HG03442 (cell line): ENCODE results near the gene ACAA2.

Experiments used
- ATAC-seq: cut with Tn5 transposase; IDR thresholded peaks from one replicate; pipeline ENCODE4 v1.9.1; 2021; ENCODE audit warnings: mild to moderate bottlenecking, moderate library complexity; ENCODE audit not compliant: unreplicated experiment

ACAA2 gene

DNA sequence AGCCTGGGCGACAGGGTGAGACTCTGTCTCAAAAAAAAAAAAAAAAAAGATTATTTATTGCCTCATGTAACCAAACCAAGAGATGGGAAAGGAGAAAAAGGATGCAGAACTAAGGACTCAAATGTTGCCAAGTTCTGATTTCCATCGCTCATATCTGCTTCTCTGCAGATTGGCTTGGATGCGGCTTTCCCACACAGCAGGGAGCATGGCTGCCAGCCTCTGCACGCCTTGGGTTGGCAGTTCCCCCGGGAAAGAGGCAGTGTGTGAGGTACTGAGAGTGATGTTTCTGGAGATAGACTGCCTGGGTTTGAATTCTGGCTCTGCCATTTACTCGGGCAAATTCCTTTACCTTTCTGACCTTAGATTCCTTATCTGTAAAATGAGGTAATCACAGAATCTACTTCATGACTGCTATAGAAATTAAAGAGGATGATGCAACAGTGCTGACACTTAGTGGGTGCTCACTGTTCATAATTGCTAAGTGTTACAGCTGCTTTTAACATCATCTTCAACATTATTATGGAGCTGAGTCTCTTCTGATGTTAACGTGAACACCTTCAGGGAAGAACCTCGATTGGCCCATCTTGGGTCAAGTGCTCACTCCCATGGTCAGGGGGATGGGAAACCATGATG lies 68.8 kb downstream of the ACAA2 start:
- ATAC-seq = no peak

- ATAC-seq = no peak
Measured at GRCh38 chr18:49743117-49743567, 70.2 kb downstream of the ACAA2 start.

DNA sequence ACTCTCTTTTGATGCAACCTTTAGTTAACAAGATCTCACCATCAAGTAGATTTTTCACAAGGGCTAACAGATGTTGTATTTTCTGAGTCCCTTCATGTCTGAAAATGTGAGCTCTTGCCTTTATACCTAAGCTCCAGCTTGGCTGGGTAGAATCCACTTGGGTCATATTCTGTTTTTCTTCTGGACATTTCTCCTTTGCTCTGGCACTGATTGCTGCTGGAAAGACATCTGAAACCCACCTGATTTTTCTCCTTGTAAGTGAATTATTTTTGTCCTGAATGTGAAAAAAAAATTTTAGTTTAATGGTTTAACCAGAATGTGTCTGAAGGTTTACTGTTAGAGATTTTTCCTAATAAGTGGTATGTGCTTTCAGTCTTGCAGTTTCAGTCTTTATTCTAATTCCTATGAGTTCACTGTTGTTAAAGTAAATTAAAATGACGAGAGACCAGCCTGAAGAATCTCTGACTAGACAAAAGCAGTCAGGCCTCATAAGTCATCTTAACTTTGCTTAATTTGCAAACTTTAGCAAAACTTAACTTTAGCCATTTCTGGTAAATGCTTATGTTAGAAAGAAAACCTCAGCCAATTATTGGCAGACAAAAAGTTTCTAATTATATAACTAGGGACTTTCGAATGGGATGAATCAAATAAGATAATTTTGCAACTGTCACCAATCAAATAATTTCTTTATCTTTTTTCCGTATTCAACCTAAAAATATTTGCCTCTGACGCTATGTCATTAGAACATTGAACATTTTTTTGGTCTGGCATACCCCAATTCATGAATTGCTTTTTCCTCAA lies 70.8 kb downstream of the ACAA2 start:
- no peak for ATAC-seq

GRCh38 chr18:49739275-49739674 lies 74.1 kb downstream of the ACAA2 start:
- no peak for ATAC-seq

DNA sequence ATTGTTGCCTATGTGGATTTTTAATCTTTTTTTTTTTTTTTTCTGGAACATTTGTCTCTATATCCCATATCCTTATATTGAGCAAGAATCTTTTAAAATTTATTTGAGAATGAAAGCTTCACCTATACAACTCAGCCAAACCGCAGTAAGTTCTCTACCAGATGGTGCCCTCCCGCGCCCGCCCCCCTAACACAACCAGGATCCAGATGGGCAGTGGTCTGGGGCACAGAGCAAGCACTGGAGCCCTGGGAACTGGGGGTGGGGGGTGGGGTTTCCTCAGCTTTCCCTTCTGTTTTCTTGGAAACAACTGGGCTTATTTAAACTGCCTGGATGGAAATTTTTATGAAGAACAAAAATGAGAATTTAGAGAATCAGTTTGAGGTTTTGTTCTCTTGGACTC lies 74.6 kb downstream of the ACAA2 start:
- no peak for ATAC-seq

DNA sequence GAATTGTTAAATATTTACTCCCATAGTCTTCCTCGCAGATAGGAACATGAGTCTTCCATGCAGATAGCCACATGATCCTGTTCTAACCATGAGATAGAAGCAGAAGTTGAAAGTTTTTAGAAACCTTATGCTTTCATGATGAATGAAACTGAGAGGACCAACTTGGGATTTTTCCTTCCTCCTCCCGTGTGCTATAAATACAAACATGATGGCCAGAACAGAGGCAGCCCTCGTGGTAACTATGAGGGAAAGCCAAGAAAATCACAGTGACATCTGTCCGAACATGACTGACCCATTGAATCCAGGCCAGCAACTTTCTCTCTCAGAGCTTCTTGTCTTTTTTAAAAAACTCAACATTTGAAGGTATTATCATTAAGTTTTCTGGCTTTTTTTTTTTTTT lies 78.5 kb downstream of the ACAA2 start:
- ATAC-seq = no peak

DNA sequence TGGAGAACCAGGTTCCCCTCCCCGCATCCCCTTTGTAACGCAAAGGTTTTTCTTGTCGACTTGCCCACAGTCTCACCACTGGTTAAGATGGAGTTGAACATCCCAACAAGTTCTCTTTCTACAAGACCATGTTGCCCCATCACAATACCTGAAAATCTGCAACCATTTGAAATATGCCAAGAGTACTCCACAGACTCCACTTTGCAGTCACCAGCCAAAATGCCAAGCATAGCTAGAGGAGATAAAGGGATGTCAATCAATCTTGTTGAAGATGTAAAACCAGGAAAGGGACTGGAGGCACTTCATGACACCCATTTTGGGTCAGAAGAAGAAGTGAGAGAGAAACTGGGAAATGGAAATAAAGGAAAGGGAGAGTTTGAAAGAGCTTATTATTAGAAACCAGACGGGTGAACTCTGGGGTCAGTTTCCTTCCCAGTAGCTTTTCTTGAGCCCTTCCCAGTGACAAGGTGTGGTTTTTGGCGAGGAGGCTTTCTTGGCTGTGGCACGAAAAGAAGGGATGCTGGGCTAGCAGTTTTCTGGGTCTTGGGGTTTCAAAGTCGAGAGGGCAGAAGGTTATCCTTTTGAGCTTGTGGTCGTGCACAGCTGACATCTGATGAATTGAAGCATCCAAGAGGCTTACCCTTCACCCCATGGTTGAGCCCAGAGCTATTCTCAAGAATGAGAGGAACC lies 79.3 kb downstream of the ACAA2 start:
- no peak for ATAC-seq

GRCh38 chr18:49733321-49733720 lies 80.0 kb downstream of the ACAA2 start:
- no peak for ATAC-seq
